Esophagus muscularis mucosa (tissue), 4 donors: Measurements from ENCODE around the gene TEX14. TPM values are rescaled to one million over a fixed set of nuclear protein-coding genes. Genes with fewer than 3 reads are reported as not detected.
"Not testable (repeated sequence)": the region's sequence is repeated elsewhere in the genome, so short reads cannot be mapped to it uniquely, and the experiment has no call there.

ENCODE experiments used
- DNase-seq: peaks from one replicate; pipeline ENCODE4 v3.0.0-alpha.2; 2017; ENCODE audit errors: extremely low spot score
- H3K27ac ChIP-seq, 4 donors: fragments of 200-600 bp; sonication (generic); replicated peaks in 1 of 4; 1 replicate in 3 of 4; 2 replicates in 1 of 4; pipeline ENCODE4 v1.5.1; 2016 to 2019; ENCODE audit warnings: mild to moderate bottlenecking in 1 of 4
- H3K27me3 ChIP-seq, 4 donors: fragments of 200-600 bp; sonication (generic); one replicate each; pipeline versions ENCODE4 v1.5.1 to v1.6.0; 2016 to 2019
- H3K36me3 ChIP-seq, 4 donors: fragments of 200-600 bp; sonication (generic); one replicate each; pipeline ENCODE4 v1.5.1; 2016 to 2019
- H3K4me1 ChIP-seq, 4 donors: fragments of 200-600 bp; sonication (generic); one replicate each; pipeline ENCODE4 v1.5.1; 2016 to 2019
- H3K4me3 ChIP-seq, 4 donors: fragments of 200-600 bp; sonication (generic); 1 replicate in 2 of 4; 2 replicates in 2 of 4; pipeline ENCODE4 v1.5.1; 2016 to 2019; ENCODE audit warnings: mild to moderate bottlenecking in 4 of 4, moderate library complexity in 1 of 4
- H3K9me3 ChIP-seq, 4 donors: fragments of 200-600 bp; sonication (generic); 1 replicate in 3 of 4; 2 replicates in 1 of 4; pipeline ENCODE4 v1.5.1; 2016 to 2019
- EP300 ChIP-seq: sonication (generic); formaldehyde crosslinking; IDR thresholded peaks from one replicate; pipeline ENCODE4 v1.6.1; 2017; ENCODE audit warnings: antibody characterized with exemption
- POLR2A ChIP-seq: fragments of 450-650 bp; IDR thresholded peaks from one replicate; pipeline ENCODE4 v1.6.1; 2017; ENCODE audit warnings: antibody characterized with exemption, moderate library complexity, mild to moderate bottlenecking, low read depth
- POLR2AphosphoS5 ChIP-seq, 2 donors: sonication (generic); formaldehyde crosslinking; IDR thresholded peaks; one replicate each; pipeline ENCODE4 v1.6.1; 2017; ENCODE audit warnings: antibody characterized with exemption in 2 of 2
- WGBS: methylation state at CpG from one replicate; pipeline ENCODE4 v1.1.5; 2018; 5-methylcytosine and 5-hydroxymethylcytosine counted together
- intact Hi-C: fragments of 100-400 bp; cut with DNase I; formaldehyde crosslinking; loops from one replicate; pipeline ENCODE4 v1.15.1; 2023
- total RNA-seq, 4 donors: library from RNA; depleted of rRNA; stranded (reverse); fragments of >200 nt; gene quantifications; one replicate each; pipeline versions ENCODE4 v1.1.0 to v1.2.1, GENCODE V29; 2016
- TF ChIP-seq, protein P1 (sequence below), 3 experiments: fragments of 200-600 bp in 2 of 3; fragments of 450-650 bp in 1 of 3; sonication (generic) in 2 of 3; IDR thresholded peaks; one replicate each; pipeline ENCODE4 v1.5.1; 2017 to 2019; ENCODE audit warnings: antibody characterized with exemption in 3 of 3, mild to moderate bottlenecking in 2 of 3, moderate library complexity in 1 of 3

The TEX14 gene
- total RNA-seq, 4 donors from 2014 or later = under 0.01 to 0.19 (median 0.11) TPM

DNA sequence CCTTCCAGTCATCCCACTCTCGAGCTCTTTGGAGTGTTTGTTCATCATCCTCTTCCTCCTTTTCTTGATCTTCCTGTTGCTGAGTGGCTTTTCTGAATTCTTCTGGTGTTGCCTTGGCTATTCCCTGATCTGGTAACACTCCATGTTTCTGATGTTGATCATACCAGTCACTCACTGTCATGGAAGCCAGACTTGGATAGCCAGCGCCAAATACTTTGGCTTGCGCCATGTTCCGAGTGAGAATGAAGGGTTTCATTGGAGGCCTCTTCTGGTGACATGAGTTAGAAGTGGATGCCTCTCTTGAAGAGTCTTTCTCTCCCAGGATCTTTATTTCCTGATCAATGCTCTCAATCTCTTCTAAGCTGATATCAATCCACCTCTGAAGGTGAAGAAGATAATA is 31.2 kb downstream of the TEX14 start:
- H3K4me3 ChIP-seq = no peak overlapping the region
- 94% methylated on average over 4 of the region's 4 CpGs for WGBS
- TF ChIP-seq EP300 (no peak), POLR2AphosphoS5 (IDR thresholded peaks at IDR 0.05) (no peak), POLR2A (no peak)
- TF ChIP-seq, protein P1, sequence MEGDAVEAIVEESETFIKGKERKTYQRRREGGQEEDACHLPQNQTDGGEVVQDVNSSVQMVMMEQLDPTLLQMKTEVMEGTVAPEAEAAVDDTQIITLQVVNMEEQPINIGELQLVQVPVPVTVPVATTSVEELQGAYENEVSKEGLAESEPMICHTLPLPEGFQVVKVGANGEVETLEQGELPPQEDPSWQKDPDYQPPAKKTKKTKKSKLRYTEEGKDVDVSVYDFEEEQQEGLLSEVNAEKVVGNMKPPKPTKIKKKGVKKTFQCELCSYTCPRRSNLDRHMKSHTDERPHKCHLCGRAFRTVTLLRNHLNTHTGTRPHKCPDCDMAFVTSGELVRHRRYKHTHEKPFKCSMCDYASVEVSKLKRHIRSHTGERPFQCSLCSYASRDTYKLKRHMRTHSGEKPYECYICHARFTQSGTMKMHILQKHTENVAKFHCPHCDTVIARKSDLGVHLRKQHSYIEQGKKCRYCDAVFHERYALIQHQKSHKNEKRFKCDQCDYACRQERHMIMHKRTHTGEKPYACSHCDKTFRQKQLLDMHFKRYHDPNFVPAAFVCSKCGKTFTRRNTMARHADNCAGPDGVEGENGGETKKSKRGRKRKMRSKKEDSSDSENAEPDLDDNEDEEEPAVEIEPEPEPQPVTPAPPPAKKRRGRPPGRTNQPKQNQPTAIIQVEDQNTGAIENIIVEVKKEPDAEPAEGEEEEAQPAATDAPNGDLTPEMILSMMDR (IDR thresholded peaks at IDR 0.05) = no peak
- no peaks in the 10 kb centered on the region for H3K36me3 ChIP-seq
- intact Hi-C loops = no loop called here
- H3K27me3 ChIP-seq = no peaks in the 10 kb centered on the region
- H3K27ac ChIP-seq = no peak overlapping the region
- DNase-seq = no peak
- no peaks in the 10 kb centered on the region for H3K9me3 ChIP-seq
- H3K4me1 ChIP-seq = peaks cover 0 to 8% (median 6%) of the 10 kb centered on the region in 4 donors

DNA sequence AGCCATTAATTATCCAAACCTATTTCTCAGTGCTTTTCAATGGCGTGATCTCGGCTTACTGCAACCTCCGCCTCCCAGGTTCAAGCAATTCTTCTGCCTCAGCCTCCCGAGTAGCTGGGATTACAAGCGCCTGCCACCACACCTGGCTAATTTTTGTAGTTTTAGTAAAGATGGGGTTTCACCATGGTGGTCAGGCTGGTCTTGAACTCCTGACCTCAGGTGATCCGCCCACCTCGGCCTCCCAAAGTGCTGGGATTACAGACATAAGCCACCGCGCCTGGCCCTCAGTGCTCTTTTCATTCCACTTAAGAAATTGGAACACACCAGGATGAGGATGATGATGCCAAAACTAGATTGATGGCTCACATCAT is 32.1 kb downstream of the TEX14 start:
- DNase-seq, intact Hi-C loops, H3K36me3 ChIP-seq, H3K27me3 ChIP-seq, H3K4me1 ChIP-seq, H3K9me3 ChIP-seq: not testable (repeated sequence)
- WGBS = 37% methylated on average over 9 of the region's 9 CpGs
- Histone ChIP-seq H3K4me3 (peak overlapping the region; percentile 47 to 55 (median 52)), H3K27ac (peak overlapping the region; percentile 71 to 84 (median 76))

DNA sequence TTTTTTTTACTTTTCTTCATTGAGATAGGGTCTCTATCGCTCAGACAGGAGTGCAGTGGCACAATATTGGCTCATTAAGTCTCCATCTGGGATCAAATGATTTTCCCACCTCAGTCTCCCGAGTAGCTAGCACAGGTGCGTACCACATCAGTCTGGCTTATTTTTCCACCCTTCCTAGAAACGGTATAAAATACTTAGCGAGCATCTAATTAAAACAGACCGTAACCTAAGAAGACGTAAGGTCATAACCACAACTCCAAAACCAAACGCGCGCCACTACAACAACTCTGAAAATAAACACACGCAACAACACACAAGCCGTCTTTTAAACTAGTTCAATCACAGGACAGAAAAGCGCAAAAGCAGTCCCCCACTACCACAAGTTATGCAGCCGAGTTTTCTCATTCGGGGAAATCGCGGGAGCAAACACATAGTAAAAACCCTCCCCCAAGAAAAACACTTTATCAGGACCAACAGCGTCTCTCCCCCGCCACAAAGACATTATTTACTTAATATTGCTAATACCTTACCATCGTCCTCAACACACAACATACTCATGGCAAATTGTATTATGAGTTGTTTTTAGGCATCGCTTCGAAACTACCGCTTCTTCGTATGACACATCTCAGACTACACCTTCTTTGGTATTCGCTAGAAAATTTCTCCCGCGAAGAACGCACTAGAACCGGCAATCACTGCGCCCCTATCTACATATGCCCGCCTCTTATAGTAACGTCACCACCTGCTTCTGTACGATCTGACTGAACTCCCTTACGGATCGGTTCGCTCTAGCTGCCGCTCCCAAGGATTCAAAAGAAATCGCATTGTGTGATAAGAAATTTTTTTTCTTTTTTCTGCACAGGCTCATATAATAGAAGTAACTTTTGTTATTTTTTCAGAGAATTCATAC is 32.8 kb downstream of the TEX14 start:
- WGBS = 3% methylated on average over 38 of the region's 38 CpGs
- TF ChIP-seq, protein P1 (IDR thresholded peaks at IDR 0.05) = no peak
- TF ChIP-seq EP300 (no peak), POLR2AphosphoS5 (IDR thresholded peaks at IDR 0.05) (peak; percentile 92 to 100), POLR2A (peak; percentile 95)
- peak overlapping the region; percentile 71 to 84 (median 76) for H3K27ac ChIP-seq
- intact Hi-C loops = no loop called here
- H3K27me3 ChIP-seq = no peaks in the 10 kb centered on the region
- H3K4me1 ChIP-seq = peaks cover 0 to 8% (median 6%) of the 10 kb centered on the region in 4 donors
- peak; percentile 94 for DNase-seq
- H3K4me3 ChIP-seq = peak overlapping the region; percentile 47 to 55 (median 52)
- H3K9me3 ChIP-seq = no peaks in the 10 kb centered on the region
- H3K36me3 ChIP-seq = no peaks in the 10 kb centered on the region

DNA sequence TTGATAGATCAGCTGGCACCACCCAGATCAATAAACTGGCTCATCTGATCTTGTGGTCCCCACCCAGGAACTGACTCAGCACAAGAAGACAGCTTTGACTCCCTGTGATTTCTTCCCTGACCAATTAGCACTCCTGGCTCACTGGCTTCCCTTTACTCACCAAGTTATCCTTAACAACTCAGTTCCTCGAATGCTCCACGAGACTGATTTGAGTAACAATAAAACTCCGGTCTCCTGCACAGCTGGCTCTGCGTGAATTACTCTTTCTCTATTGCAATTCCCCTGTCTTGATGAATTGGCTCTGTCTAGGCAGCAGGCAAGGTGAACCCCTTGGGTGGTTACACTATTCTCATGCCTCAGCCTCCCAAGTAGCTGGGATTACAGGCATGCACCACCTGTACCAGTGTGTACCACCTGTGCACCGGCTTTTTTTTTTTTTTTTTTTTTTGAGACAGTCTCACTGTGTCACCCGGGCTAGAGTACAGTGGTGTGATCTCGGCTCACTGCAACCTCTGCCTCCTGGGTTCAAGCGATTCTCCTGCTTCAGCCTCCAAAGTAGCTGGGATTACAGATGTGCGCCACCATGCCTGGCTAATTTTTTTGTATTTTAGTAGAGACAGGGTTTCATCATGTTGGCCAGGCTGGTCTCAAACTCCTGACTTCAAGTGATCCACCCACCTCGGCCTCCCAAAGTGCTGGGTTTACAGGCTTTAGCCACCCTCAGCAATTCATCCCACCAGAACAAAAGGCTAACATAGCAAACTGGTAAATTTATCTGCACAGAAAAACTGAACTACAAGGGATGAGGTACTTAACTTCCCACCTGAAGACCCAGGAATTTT is 33.7 kb downstream of the TEX14 start:
- H3K4me1 ChIP-seq = not testable (repeated sequence)
- 65% methylated on average over 10 of the region's 10 CpGs for WGBS

DNA sequence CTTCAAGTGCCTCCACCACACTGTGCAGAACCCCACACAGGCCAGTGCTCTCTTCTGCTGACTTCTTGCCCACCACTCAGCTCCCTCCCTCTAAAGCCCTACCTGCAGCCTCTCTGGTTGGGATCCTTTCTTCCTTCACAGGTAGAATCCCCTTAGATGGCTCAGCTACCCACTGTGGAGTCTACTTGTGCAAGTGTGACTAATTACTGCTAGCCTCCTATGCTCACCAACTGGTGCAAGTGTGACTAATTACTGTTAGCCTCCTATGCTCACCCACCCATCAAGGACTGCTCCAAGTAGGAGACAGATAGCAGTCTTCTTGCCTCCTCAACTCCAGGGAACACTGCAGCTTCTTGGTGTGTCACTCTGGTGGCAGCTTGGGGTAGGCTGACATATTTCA is 43.6 kb downstream of the TEX14 start:
- H3K27me3 ChIP-seq = no peaks in the 10 kb centered on the region
- no peak overlapping the region for H3K27ac ChIP-seq
- no peaks in the 10 kb centered on the region for H3K36me3 ChIP-seq
- no peaks in the 10 kb centered on the region for H3K9me3 ChIP-seq
- H3K4me1 ChIP-seq = no peaks in the 10 kb centered on the region
- no peak overlapping the region for H3K4me3 ChIP-seq
- TF ChIP-seq POLR2A = no peak
- no peak for TF ChIP-seq POLR2AphosphoS5 (IDR thresholded peaks at IDR 0.05)
- TF ChIP-seq EP300 = no peak
- TF ChIP-seq, protein P1 (IDR thresholded peaks at IDR 0.05) = no peak
- DNase-seq = no peak
- intact Hi-C loops = no loop called here

More for the DNA sequence above, 33.7 kb downstream of the TEX14 start:
- intact Hi-C loops, DNase-seq, H3K9me3 ChIP-seq, H3K27me3 ChIP-seq, H3K36me3 ChIP-seq: not testable (repeated sequence)
- Histone ChIP-seq H3K4me3 (peak overlapping the region; percentile 47 to 55 (median 52)), H3K27ac (peak overlapping the region; percentile 71 to 84 (median 76))
